Inferior parietal cortex (tissue), 1 donor: Measurements from ENCODE around the gene SCYGR4.
"Not testable (repeated sequence)": the region's sequence is repeated elsewhere in the genome, so short reads cannot be mapped to it uniquely, and the experiment has no call there.

Experiments used
- DNase-seq: peaks from one replicate; pipeline ENCODE4 v3.0.0-alpha.2; 2016; ENCODE audit errors: extremely low spot score

Gene SCYGR4

DNA sequence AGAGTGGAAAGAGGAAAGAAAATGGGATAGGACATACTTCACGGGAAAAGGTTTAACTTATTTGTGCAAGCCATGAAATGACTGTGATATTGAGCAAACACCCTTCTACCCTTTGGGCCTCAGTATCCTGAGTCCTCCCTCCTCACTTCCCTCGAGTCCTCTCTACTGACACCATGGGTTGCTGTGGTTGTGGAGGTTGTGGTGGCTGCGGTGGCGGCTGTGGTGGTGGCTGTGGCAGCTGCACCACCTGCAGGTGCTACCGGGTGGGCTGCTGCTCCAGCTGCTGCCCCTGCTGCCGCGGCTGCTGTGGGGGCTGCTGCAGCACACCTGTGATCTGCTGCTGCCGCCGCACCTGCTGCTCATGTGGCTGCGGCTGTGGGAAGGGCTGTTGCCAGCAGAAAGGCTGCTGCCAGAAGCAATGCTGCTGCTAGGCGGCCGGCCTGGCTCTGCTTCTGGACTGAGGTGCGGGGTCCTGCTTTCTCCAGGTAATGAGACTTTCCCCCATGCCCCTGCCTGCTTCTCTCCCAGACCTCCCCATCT is 49.4 kb downstream of the SCYGR4 start, which contains the start of gene SCYGR5:
TSS of gene SCYGR5 (plus strand) at position 174 of the 540 bp plus-strand sequence. CDS start at position 174, 0 bp downstream.
- DNase-seq = not testable (repeated sequence)
